Pons (tissue), 1 donor: ENCODE data around the gene ADGRG4.
"Not testable (repeated sequence)": the region's sequence is repeated elsewhere in the genome, so short reads cannot be mapped to it uniquely, and the experiment has no call there.

ENCODE experiments used
- DNase-seq: peaks from one replicate; pipeline ENCODE4 v3.0.0-alpha.2; 2016; ENCODE audit warnings: low spot score

Gene ADGRG4

GRCh38 chrX:136387951-136388502, 87.3 kb downstream of the ADGRG4 start:
- DNase-seq: no peak

DNA sequence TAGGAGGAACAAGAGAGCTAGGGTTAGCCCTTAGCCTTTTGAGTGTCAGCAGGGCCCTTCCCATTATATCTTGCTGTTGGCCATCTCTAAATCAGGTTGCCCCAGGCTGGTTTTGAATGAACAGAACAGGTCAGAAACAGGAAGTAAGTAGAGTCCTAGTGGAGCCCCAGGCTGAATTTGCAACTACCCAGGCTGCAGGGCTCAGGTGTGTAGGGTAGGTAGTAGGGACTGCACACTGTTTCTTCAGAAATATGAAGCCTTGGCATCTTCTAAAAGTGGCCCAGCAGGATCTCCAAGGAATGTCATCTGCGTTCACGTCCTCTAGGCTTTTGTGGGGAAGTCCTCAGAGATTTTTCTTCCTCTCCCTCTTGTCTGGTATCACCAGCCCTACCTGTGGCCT, 90.2 kb downstream of the ADGRG4 start:
- no peak for DNase-seq

GRCh38 chrX:136395271-136395670, 94.5 kb downstream of the ADGRG4 start:
- no peak for DNase-seq

DNA sequence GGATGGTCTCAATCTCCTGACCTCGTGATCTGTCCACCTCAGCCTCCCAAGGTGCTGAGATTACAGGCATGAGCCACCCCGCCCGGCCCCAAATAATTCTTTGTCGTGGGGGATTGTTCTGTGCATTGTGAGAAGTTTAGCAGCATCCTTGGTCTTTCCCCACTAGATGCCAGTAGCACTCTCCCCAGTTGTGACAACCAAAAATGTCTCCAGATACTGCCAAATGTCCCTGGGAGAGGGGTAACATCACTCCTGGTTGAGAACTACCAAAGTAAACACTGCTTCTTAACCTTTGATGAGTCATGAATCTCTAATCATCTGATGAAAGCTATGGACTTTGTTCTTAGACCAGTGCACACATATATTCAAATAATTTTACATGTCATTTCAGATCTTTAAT, 96.2 kb downstream of the ADGRG4 start:
- no peak for DNase-seq

GRCh38 chrX:136405126-136405525, 104.4 kb downstream of the ADGRG4 start:
- DNase-seq: no peak

- DNase-seq: no peak
Observed at GRCh38 chrX:136417806-136418205, 117.0 kb downstream of the ADGRG4 start.

DNA sequence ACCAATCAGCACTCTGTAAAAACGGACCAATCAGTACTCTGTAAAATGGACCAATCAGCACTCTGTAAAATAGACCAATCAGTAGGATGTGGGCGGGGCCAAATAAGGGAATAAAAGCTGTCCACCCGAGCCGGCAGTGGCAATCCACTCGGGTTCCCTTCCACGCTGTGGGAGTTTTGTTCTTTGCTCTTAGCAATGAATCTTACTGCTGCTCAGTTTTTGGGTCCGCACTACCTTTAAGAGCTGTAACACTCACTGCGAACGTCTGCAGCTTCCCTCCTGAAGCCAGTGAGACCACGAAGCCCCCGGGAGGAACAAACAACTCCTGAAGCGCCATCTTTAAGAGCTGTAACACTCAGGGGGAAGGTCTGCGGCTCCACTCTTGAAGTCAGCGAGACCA, 120.6 kb downstream of the ADGRG4 start:
- no peak for DNase-seq

DNA sequence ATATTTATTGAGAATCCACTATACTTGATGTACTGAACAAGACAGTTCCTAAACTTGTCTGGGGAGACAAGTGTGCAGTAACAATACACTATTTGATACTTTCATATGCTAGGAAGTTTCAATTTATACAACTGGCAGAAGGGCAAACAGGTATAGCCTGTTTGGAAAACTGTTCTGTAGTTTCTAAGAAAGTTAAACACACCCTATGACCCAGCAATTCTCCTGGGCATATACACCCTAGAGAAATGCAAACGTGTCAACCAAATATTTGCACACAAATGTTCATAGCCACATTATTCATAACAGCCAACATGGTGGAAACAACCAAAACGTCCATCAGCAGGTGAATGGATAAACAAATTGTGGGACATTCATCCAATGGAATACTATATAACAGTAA, 123.0 kb downstream of the ADGRG4 start:
- no peak for DNase-seq

DNA sequence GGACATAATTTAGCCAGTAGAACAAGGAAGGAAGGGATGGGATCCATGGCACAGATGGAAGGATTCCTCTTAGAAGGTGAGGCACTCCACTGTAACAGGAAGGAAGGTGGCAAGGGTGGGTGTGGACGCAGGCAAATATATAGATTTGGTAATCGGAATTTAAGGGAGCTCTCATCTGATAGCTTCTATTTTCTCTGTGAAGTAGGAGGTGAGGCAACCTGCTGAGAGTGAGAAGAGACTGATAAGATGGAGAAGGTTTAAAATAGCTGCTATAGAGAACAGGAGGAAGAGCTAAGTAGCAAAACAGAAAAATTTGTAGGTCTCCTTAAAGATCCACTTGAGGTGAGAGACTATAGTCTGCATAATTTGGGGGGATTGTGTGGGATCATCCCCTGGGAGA, 125.2 kb downstream of the ADGRG4 start:
- DNase-seq: no peak

GRCh38 chrX:136431625-136432024, 130.9 kb downstream of the ADGRG4 start:
- DNase-seq: no peak

GRCh38 chrX:136437774-136438173, 137.0 kb downstream of the ADGRG4 start:
- DNase-seq: no peak

DNA sequence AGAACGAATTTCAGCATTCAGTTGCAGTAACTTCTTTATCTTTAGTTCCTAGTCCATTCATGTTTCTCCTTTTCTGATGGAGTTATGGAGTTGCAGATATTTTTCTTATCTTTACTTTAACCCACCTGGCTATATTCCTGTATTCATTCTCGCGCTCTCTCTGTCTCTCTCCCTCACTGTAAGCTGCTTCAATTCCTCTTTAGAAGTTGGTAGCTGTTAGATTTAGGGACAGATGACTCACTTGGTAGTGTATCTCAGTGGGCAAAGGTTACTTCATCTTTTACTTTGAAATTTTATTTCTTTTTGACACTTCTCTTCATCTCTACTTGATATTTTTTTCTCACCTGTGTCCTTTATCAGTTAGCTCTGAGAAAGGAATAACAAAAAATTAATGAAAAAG, 137.4 kb downstream of the ADGRG4 start:
- no peak for DNase-seq

DNA sequence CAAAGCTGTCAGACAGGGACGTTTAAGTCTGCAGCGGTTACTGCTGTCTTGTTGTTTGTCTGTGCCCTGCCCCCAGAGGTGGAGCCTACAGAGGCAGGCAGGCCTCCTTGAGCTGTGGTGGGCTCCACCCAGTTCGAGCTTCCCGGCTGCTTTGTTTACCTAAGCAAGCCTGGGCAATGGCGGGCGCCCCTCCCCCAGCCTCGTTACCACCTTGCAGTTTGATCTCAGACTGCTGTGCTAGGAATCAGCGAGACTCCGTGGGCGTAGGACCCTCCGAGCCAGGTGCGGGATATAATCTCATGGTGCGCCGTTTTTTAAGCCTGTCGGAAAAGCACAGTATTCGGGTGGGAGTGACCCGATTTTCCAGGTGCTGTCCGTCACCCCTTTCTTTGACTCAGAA, 144.9 kb downstream of the ADGRG4 start:
- DNase-seq: not testable (repeated sequence)

DNA sequence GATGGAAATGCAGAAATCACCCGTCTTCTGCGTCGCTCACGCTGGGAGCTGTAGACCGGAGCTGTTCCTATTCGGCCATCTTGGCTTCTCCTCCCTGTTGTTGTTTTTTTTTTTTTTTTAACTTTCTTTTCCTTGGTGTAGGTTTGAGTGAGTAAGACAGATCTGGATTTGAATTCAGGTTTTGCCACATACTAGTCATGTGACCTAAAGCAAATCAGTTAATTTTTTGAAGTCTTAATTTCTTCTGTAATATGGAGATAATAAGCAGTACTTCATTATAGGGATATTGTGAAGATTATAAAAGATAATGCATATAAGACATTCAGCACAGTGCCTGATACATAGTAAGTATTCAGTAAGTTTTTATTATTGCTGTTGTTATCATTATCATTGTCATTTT, 145.4 kb downstream of the ADGRG4 start:
- DNase-seq: no peak

GRCh38 chrX:136447308-136447707, 146.5 kb downstream of the ADGRG4 start:
- DNase-seq: no peak

DNA sequence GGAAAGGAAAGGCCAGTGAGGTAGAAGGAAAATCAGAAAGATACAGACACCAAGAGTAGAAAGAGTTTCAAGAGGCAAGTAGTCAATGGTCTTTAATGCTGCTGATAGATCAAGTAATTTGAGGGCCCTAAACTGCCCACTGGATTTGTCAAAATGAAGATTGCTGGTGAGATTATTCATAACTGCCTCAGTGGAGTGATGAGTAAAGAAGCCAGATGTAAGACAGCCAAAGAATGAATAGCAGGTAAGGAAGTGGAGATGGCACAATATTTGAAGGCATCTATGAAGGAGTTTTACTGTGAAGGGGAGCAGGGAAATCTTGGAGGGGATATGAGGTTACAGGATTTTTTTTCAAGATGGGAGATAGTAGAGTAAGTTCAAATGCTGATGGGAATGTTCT, 147.2 kb downstream of the ADGRG4 start:
- no peak for DNase-seq

DNA sequence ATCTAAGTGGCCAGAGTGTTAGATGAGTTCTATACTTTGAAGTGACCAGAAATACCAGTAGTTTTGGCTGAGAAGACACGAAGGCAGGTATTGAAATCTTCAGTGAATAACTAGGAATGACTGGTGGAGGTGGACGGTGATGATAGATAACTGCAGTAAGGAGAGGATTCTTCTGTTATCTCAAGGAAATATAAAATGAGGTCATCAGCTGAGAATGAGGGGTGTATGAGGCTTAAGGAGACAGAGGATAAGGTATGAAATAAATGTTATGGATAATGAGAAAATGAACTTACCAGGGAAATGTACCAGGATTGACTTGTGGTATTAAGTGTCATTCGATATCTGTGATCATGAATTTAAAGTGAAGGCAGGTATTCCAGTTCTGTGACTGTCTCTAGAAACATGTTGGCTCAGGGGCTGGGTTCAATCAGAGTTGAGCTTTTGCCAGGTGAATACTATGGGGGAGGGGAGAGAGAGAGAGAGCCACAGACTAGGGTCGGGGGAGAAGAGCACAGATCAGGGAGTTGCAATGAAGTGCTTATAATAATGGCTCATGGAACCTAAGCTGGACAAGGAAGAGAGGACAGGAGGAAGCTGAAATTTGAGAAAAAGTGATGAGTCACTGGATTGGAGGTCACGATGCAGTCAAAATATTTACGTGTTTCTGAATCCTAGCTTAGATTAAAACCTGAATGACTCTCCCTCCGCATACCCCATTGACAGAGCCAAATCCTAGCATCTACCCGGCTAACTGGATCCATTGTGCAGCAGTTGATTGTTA, 149.5 kb downstream of the ADGRG4 start:
- DNase-seq: no peak

DNA sequence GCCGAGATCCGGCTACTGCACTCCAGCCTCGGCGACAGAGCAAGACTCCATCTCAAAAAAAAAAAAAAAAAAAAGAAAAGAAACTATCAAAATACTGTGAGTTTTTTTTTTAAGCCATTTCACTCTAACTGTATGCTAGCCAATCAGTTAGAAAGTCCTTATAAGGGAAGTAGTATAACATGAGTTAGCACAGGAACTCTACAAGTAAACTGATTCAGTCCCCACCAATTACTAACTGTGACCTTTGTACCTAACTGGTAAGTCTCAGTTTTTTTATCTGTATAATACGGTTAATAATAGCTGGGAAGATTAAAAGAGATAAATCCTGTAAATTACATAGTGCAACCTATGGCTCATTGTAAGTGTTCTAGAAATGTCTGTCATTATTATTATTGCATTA, 151.9 kb downstream of the ADGRG4 start:
- DNase-seq: no peak

GRCh38 chrX:136453114-136453513, 152.4 kb downstream of the ADGRG4 start:
- DNase-seq: no peak

DNA sequence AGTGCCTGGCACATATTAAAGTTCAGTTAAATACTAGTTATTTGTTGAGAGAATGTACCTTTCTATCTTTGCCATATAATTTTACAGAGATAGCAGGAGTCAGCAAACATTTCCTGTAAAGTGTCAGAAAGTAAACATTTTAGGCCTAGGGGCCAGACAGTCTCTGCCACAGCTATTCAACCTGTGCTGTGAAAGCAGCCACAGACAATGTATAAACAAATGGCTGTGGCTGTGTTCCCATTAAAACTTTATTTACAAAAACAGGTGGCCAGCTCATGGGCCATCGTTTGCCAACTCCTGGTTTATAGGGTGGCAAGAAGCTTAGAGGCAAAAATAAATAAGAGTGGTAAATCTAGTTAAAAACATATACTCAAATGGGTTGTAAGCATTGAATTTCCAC, 153.0 kb downstream of the ADGRG4 start:
- DNase-seq: no peak

- no peak for DNase-seq
Observed at GRCh38 chrX:136456133-136456532, 155.4 kb downstream of the ADGRG4 start.

DNA sequence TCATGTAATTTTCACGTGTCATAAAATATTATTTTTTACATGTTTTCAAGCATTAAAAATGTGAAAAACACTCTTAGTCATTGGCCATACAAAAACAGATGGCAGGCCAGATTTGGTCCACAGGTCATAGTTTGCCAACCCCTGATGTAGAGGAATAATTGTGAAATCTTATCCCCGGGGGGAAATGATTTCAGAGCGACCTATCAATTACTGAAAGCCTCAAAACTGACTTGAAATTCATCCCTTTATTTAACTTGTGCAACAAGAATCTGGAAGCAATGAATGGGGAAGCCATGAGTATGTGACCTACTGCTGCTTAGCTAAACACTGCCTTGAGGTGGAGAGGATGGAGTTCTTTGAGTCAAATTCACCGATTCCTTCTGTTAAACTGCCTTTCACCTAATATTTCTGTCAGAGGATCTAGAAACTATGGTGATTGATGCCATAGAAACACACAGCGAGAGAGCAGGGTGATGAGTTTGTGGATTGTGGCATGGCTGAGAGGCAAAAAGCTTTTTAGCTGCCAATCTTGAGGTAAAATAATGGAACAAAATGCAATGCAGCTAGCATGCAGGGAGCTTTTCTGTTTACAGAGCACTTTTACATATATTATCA, 156.6 kb downstream of the ADGRG4 start:
- DNase-seq: no peak

- no peak for DNase-seq
Observed at GRCh38 chrX:136464589-136464988, 163.8 kb downstream of the ADGRG4 start.
